HEK293 (cell line): ENCODE data around the gene CACNG7.

ENCODE experiments used
- CTCF ChIP-seq: fragments of 450-650 bp; formaldehyde crosslinking; IDR thresholded peaks from 2 replicates; pipeline ENCODE4 v1.5.1; 2016; ENCODE audit warnings: missing biosample characterization, missing genetic modification characterization
- KLF10 ChIP-seq: fragments of 450-650 bp; IDR thresholded peaks from 2 replicates; pipeline ENCODE4 v1.5.1; 2018; ENCODE audit warnings: missing biosample characterization, mild to moderate bottlenecking, missing genetic modification characterization
- RBAK ChIP-seq: fragments of 450-650 bp; formaldehyde crosslinking; IDR thresholded peaks from 2 replicates; pipeline ENCODE4 v1.5.1; 2016; ENCODE audit warnings: missing biosample characterization, missing genetic modification characterization
- REPIN1 ChIP-seq: fragments of 450-650 bp; formaldehyde crosslinking; IDR thresholded peaks from 2 replicates; pipeline ENCODE4 v1.5.1; 2017; ENCODE audit warnings: missing biosample characterization, missing genetic modification characterization, low read depth
- SCRT2 ChIP-seq: fragments of 450-650 bp; formaldehyde crosslinking; IDR thresholded peaks from 2 replicates; pipeline ENCODE4 v1.5.1; 2016; ENCODE audit warnings: missing biosample characterization, missing genetic modification characterization
- ZBTB10 ChIP-seq: fragments of 450-650 bp; formaldehyde crosslinking; IDR thresholded peaks from 2 replicates; pipeline ENCODE4 v1.5.1; 2016; ENCODE audit warnings: missing biosample characterization, missing genetic modification characterization
- ZBTB20 ChIP-seq: fragments of 450-650 bp; formaldehyde crosslinking; IDR thresholded peaks from 2 replicates; pipeline ENCODE4 v1.5.1; 2016; ENCODE audit warnings: missing biosample characterization, missing genetic modification characterization
- ZBTB21 ChIP-seq: fragments of 450-650 bp; formaldehyde crosslinking; IDR thresholded peaks from 2 replicates; pipeline ENCODE4 v1.5.1; 2017; ENCODE audit warnings: missing biosample characterization, missing genetic modification characterization
- ZBTB48 ChIP-seq: fragments of 450-650 bp; formaldehyde crosslinking; IDR thresholded peaks from 2 replicates; pipeline ENCODE4 v1.5.1; 2016; ENCODE audit warnings: missing biosample characterization, missing genetic modification characterization
- ZBTB49 ChIP-seq: fragments of 450-650 bp; formaldehyde crosslinking; IDR thresholded peaks from 2 replicates; pipeline ENCODE4 v1.5.1; 2016; ENCODE audit warnings: missing biosample characterization, missing genetic modification characterization, low read depth
- ZNF155 ChIP-seq: fragments of 450-650 bp; formaldehyde crosslinking; IDR thresholded peaks from 2 replicates; pipeline ENCODE4 v1.5.1; 2016; ENCODE audit warnings: missing biosample characterization, missing genetic modification characterization
- ZNF223 ChIP-seq: fragments of 450-650 bp; formaldehyde crosslinking; IDR thresholded peaks from 2 replicates; pipeline ENCODE4 v1.5.1; 2016; ENCODE audit warnings: missing biosample characterization, missing genetic modification characterization
- ZNF266 ChIP-seq: fragments of 450-650 bp; formaldehyde crosslinking; IDR thresholded peaks from 2 replicates; pipeline ENCODE4 v1.5.1; 2016; ENCODE audit warnings: missing biosample characterization, missing genetic modification characterization, low read depth
- ZNF280D ChIP-seq: fragments of 450-650 bp; formaldehyde crosslinking; IDR thresholded peaks from 2 replicates; pipeline ENCODE4 v1.5.1; 2016; ENCODE audit warnings: missing biosample characterization, missing genetic modification characterization
- ZNF324 ChIP-seq: fragments of 450-650 bp; formaldehyde crosslinking; IDR thresholded peaks from 2 replicates; pipeline ENCODE4 v1.5.1; 2016; ENCODE audit warnings: missing biosample characterization, missing genetic modification characterization
- ZNF350 ChIP-seq: fragments of 450-650 bp; formaldehyde crosslinking; IDR thresholded peaks from 2 replicates; pipeline ENCODE4 v1.5.0; 2017; ENCODE audit warnings: missing biosample characterization, mild to moderate bottlenecking, missing genetic modification characterization
- ZNF366 ChIP-seq: fragments of 450-650 bp; formaldehyde crosslinking; conservative IDR thresholded peaks from 2 replicates; pipeline ENCODE4 v1.5.1; 2016; ENCODE audit warnings: missing biosample characterization, missing genetic modification characterization
- ZNF404 ChIP-seq: fragments of 450-650 bp; formaldehyde crosslinking; IDR thresholded peaks from 2 replicates; pipeline ENCODE4 v1.5.1; 2017; ENCODE audit warnings: missing biosample characterization, missing genetic modification characterization
- ZNF416 ChIP-seq: fragments of 450-650 bp; formaldehyde crosslinking; IDR thresholded peaks from 2 replicates; pipeline ENCODE4 v1.5.1; 2016; ENCODE audit warnings: missing biosample characterization, missing genetic modification characterization
- ZNF548 ChIP-seq: fragments of 450-650 bp; formaldehyde crosslinking; IDR thresholded peaks from 2 replicates; pipeline ENCODE4 v1.5.1; 2016; ENCODE audit warnings: missing biosample characterization, missing genetic modification characterization
- ZNF561 ChIP-seq: fragments of 450-650 bp; IDR thresholded peaks from 2 replicates; pipeline ENCODE4 v1.5.1; 2018; ENCODE audit warnings: missing biosample characterization, missing genetic modification characterization, borderline replicate concordance
- ZNF600 ChIP-seq: fragments of 450-650 bp; formaldehyde crosslinking; IDR thresholded peaks from 2 replicates; pipeline ENCODE4 v1.5.1; 2016; ENCODE audit warnings: missing biosample characterization, missing genetic modification characterization
- ZNF670 ChIP-seq: fragments of 450-650 bp; formaldehyde crosslinking; IDR thresholded peaks from 2 replicates; pipeline ENCODE4 v1.5.1; 2016; ENCODE audit warnings: missing biosample characterization, missing genetic modification characterization, low read depth
- ZNF701 ChIP-seq: fragments of 450-650 bp; formaldehyde crosslinking; IDR thresholded peaks from 2 replicates; pipeline ENCODE4 v1.5.1; 2016; ENCODE audit warnings: missing biosample characterization, missing genetic modification characterization
- ZNF768 ChIP-seq: fragments of 450-650 bp; formaldehyde crosslinking; IDR thresholded peaks from 2 replicates; pipeline ENCODE4 v1.5.1; 2018; ENCODE audit warnings: missing biosample characterization, mild to moderate bottlenecking, missing genetic modification characterization
- ZNF777 ChIP-seq: fragments of 450-650 bp; formaldehyde crosslinking; IDR thresholded peaks from 2 replicates; pipeline ENCODE4 v1.5.1; 2017; ENCODE audit warnings: missing biosample characterization, missing genetic modification characterization, borderline replicate concordance
- ZNF785 ChIP-seq: fragments of 450-650 bp; formaldehyde crosslinking; IDR thresholded peaks from 2 replicates; pipeline ENCODE4 v1.5.1; 2016; ENCODE audit warnings: missing biosample characterization, missing genetic modification characterization
- TF ChIP-seq, protein P1 (sequence below): fragments of 450-650 bp; formaldehyde crosslinking; IDR thresholded peaks from 2 replicates; pipeline ENCODE4 v1.5.1; 2016; ENCODE audit warnings: missing biosample characterization, missing genetic modification characterization

The CACNG7 gene

DNA sequence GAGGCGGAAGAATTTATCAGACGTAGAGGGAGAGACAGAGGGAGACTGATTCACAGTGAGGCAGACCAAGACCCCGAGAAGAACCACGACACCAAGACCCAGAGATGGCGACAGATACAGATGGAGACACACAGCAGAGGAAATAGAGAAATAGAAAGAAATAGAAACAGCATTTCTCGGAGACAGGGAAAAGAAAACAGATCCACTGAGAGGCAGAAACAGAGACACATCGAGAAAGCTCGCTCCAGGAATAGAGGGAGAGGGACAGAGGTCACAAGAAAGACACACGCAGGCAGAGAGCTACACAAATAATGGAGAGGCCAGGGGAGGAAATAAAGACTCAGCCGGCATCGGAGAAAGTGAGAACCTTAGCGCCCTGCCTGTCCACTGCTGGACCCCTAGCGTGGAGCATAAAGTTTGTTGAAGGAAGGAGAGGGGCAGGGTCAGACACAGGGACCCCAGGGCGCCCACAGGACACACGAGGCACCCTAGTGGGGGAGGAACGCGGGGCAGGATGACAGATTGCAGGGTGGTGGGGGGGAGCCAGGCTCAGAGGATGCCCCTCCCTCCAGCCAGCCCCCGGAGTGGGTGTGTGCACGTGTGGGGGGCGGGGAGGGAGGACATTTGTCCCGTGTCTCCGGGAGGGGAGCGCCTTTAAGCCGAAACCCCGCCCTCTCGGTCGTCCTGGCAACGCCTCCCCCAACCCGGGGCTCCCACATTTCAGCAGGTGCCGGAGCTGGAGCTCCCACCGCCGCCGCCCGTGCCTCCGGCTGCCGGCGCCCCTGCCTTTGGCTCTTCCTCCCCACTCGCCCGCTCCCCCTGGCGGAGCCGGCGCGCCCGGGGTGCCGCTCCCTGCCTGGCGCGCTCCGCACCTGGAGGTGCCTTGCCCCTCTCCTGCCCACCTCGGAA, 27.3 kb upstream of the CACNG7 start, which contains the start of gene PRKCG (continued):
- TF ChIP-seq, protein P1, sequence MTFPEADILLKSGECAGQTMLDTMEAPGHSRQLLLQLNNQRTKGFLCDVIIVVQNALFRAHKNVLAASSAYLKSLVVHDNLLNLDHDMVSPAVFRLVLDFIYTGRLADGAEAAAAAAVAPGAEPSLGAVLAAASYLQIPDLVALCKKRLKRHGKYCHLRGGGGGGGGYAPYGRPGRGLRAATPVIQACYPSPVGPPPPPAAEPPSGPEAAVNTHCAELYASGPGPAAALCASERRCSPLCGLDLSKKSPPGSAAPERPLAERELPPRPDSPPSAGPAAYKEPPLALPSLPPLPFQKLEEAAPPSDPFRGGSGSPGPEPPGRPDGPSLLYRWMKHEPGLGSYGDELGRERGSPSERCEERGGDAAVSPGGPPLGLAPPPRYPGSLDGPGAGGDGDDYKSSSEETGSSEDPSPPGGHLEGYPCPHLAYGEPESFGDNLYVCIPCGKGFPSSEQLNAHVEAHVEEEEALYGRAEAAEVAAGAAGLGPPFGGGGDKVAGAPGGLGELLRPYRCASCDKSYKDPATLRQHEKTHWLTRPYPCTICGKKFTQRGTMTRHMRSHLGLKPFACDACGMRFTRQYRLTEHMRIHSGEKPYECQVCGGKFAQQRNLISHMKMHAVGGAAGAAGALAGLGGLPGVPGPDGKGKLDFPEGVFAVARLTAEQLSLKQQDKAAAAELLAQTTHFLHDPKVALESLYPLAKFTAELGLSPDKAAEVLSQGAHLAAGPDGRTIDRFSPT (tag by site-specific recombination) = 0 out of 2 replicates have a peak, but pooled peaks have one; percentile 17
- TF ChIP-seq ZNF768 (tag by site-specific recombination) (peak; percentile 92; the same call in 1 of the 2 replicates), ZNF155 (tag by site-specific recombination) (no peak), ZNF548 (tag by site-specific recombination) (no peak), ZNF350 (tag by site-specific recombination) (no peak), ZNF404 (tag by site-specific recombination) (no peak), ZNF280D (tag by site-specific recombination) (no peak), ZNF266 (tag by site-specific recombination) (no peak), ZBTB20 (tag by site-specific recombination) (no peak), ZNF670 (tag by site-specific recombination) (no peak), ZNF561 (tag by site-specific recombination) (peak; percentile 88; the same call in 1 of the 2 replicates), ZNF701 (tag by site-specific recombination) (no peak), REPIN1 (tag by site-specific recombination) (no peak), ZBTB10 (tag by site-specific recombination) (0 out of 2 replicates have a peak, but pooled peaks have one; percentile 60), ZNF324 (tag by site-specific recombination) (no peak), ZNF416 (tag by site-specific recombination) (no peak), CTCF (tag by site-specific recombination) (peak; percentile 70), SCRT2 (tag by site-specific recombination) (peak; percentile 67), ZNF777 (tag by site-specific recombination) (no peak), ZNF600 (tag by site-specific recombination) (no peak; the same call in 1 of the 2 replicates), ZNF366 (peak; percentile 87), ZNF223 (tag by site-specific recombination) (no peak), ZBTB48 (tag by site-specific recombination) (peak; percentile 34; the same call in 1 of the 2 replicates), KLF10 (no peak; the same call in none of the 2 replicates), RBAK (tag by site-specific recombination) (no peak), ZNF785 (no peak), ZBTB21 (no peak), ZBTB49 (tag by site-specific recombination) (no peak)
